PC-9 (cell line): ENCODE results near the gene EHMT1. TPM values are rescaled to one million over a fixed set of nuclear protein-coding genes. Genes with fewer than 3 reads are reported as not detected.

Experiments
- BruUV-seq: library from RNA; stranded (reverse); fragments of 400-500 nt; replicated peaks from 2 replicates; lab custom pipeline; 2021; lab: Mats Ljungman, UMichigan
- CTCF ChIA-PET: fragments of 300-600 bp; sonication (Branson Sonifier 250); formaldehyde crosslinking; loops from one replicate; lab custom pipeline; 2022; ENCODE audit warnings: antibody characterized with exemption; lab: Charles Lee
- POLR2A ChIA-PET: fragments of 300-600 bp; sonication (Branson Sonifier 250); formaldehyde crosslinking; loops from one replicate; lab custom pipeline; 2022; ENCODE audit warnings: antibody characterized with exemption; ENCODE audit not compliant: unreplicated experiment; lab: Charles Lee
- DNase-seq, 2 experiments: peaks; one replicate each; pipeline versions ENCODE4 v3.0.0 to v3.0.0-alpha.2; 2015 to 2022; ENCODE audit warnings: mixed read lengths in 1 of 2
- H2AFZ ChIP-seq: fragments of 200-600 bp; sonication (generic); 2 replicates; pipeline ENCODE4 v1.8.1; 2017; ENCODE audit warnings: antibody characterized with exemption
- H3F3A ChIP-seq: fragments of 200-600 bp; sonication (generic); 2 replicates; pipeline ENCODE4 v1.8.1; 2017; ENCODE audit warnings: antibody characterized with exemption, mild to moderate bottlenecking, low read depth; ENCODE audit not compliant: insufficient read depth
- H3K27ac ChIP-seq: fragments of 200-600 bp; sonication (generic); 2 replicates; pipeline ENCODE4 v1.6.1; 2016; ENCODE audit warnings: mixed run types
- H3K27me3 ChIP-seq: fragments of 200-600 bp; sonication (generic); 2 replicates; pipeline ENCODE4 v1.6.1; 2016; ENCODE audit warnings: low read depth, mixed run types; ENCODE audit not compliant: insufficient read depth
- H3K36me3 ChIP-seq: fragments of 200-600 bp; sonication (generic); 2 replicates; pipeline ENCODE4 v1.6.1; 2016; ENCODE audit warnings: low read depth, mixed run types
- H3K4me1 ChIP-seq: fragments of 200-600 bp; sonication (generic); replicated peaks from 2 replicates; pipeline ENCODE4 v1.6.1; 2016; ENCODE audit warnings: mixed run types; ENCODE audit not compliant: insufficient read depth
- H3K4me2 ChIP-seq: fragments of 200-600 bp; sonication (generic); 2 replicates; pipeline ENCODE4 v1.6.1; 2017; ENCODE audit warnings: mixed run types
- H3K4me3 ChIP-seq: fragments of 200-600 bp; sonication (generic); 2 replicates; pipeline ENCODE4 v1.6.1; 2016; ENCODE audit warnings: mixed run types
- H3K79me2 ChIP-seq: fragments of 200-600 bp; sonication (generic); 2 replicates; pipeline ENCODE4 v1.6.1; 2017; ENCODE audit warnings: low read depth, mixed run types
- H3K9me2 ChIP-seq: fragments of 200-600 bp; sonication (generic); 2 replicates; pipeline ENCODE4 v1.8.1; 2017; ENCODE audit warnings: mild to moderate bottlenecking; ENCODE audit not compliant: insufficient read depth
- H3K9me3 ChIP-seq: fragments of 200-600 bp; sonication (generic); 2 replicates; pipeline ENCODE4 v1.8.1; 2016; ENCODE audit warnings: low read depth; ENCODE audit not compliant: insufficient read depth
- H4K20me1 ChIP-seq: fragments of 200-600 bp; sonication (generic); 2 replicates; pipeline ENCODE4 v1.8.1; 2017; ENCODE audit not compliant: insufficient read depth
- CTCF ChIP-seq: fragments of 200-600 bp; sonication (generic); conservative IDR thresholded peaks from 2 replicates; pipeline ENCODE4 v1.6.1; 2017; ENCODE audit warnings: mixed run types, antibody characterized with exemption, mild to moderate bottlenecking, moderate library complexity
- EZH2 ChIP-seq: fragments of 200-600 bp; sonication (generic); IDR thresholded peaks from 2 replicates; pipeline ENCODE4 v1.8.0; 2017; ENCODE audit warnings: antibody characterized with exemption, low read depth
- intact Hi-C: fragments of 100-400 bp; cut with micrococcal nuclease; formaldehyde crosslinking; loops from one replicate; pipeline ENCODE4 v1.10.0; 2022; ENCODE audit not compliant: unreplicated experiment
- total RNA-seq: library from RNA; stranded (reverse); gene quantifications from 2 replicates; pipeline ENCODE4 v1.2.3, GENCODE V29; 2021

EHMT1 gene
- total RNA-seq, 1 experiment from 2014 or later, result 116 TPM

- Histone ChIP-seq H3K79me2 (peaks cover 84% of the 10 kb centered on the region), H3K27ac (no peak overlapping the region), H3K9me2 (no peaks in the 10 kb centered on the region), H2AFZ (no peak overlapping the region), H3K9me3 (no peaks in the 10 kb centered on the region), H3K27me3 (no peaks in the 10 kb centered on the region), H3F3A (peaks cover 24% of the 10 kb centered on the region), H3K36me3 (no peaks in the 10 kb centered on the region), H3K4me3 (no peak overlapping the region), H3K4me2 (no peak overlapping the region), H3K4me1 (no peaks in the 10 kb centered on the region), H4K20me1 (peaks cover 73% of the 10 kb centered on the region)
- POLR2A ChIA-PET, result no interaction called here
- intact Hi-C loops, result no loop called here
- TF ChIP-seq CTCF (no peak), EZH2 (no peak)
- BruUV-seq, result no TSS peak
- CTCF ChIA-PET, result no interaction called here
- no peak for DNase-seq
These were observed 69.5 kb downstream of the EHMT1 start for GRCh38 chr9:137688261-137688660.

DNA sequence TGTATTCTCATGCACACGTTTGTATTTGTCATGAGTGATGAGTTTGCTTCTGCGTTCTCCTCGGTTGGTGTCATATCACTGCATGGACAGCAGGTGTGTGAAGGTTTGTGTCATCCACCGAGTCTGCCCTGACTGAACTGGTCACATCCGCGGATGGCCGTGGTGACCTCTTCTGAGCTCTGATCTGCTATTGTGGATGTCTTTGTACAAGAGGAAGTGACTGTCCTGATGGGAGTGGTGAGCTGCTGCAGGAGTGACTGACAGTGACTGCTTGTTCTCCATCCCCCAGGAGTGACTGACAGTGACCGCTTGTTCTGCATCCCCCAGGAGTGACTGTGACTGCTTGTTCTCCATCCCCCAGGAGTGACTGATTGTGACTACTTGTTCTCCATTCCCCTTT is 69.9 kb downstream of the EHMT1 start:
- no TSS peak for BruUV-seq
- no peak overlapping the region for H2AFZ ChIP-seq
- POLR2A ChIA-PET, result no interaction called here

GRCh38 chr9:137689745-137690529 is 71.1 kb downstream of the EHMT1 start:
- CTCF ChIA-PET, result no interaction called here
- H3K9me2 ChIP-seq, result no peaks in the 10 kb centered on the region
- POLR2A ChIA-PET, result no interaction called here
- H3K79me2 ChIP-seq, result peaks cover 77% of the 10 kb centered on the region
- no TSS peak for BruUV-seq
- H3K36me3 ChIP-seq, result no peaks in the 10 kb centered on the region
- no peaks in the 10 kb centered on the region for H3K27me3 ChIP-seq
- no peak overlapping the region for H3K4me2 ChIP-seq
- peaks cover 73% of the 10 kb centered on the region for H4K20me1 ChIP-seq
- intact Hi-C loops, result no loop called here
- no peak for TF ChIP-seq EZH2
- no peak for TF ChIP-seq CTCF
- H3K27ac ChIP-seq, result no peak overlapping the region
- H2AFZ ChIP-seq, result no peak overlapping the region
- no peaks in the 10 kb centered on the region for H3K9me3 ChIP-seq
- H3K4me3 ChIP-seq, result no peak overlapping the region
- no peaks in the 10 kb centered on the region for H3K4me1 ChIP-seq
- DNase-seq, result no peak
- peaks cover 24% of the 10 kb centered on the region for H3F3A ChIP-seq

More for the DNA sequence above, 69.9 kb downstream of the EHMT1 start:
- DNase-seq, result no peak
- Histone ChIP-seq H3K27me3 (no peaks in the 10 kb centered on the region), H4K20me1 (peaks cover 71% of the 10 kb centered on the region), H3K79me2 (peaks cover 82% of the 10 kb centered on the region), H3K9me2 (no peaks in the 10 kb centered on the region), H3K4me3 (no peak overlapping the region), H3K36me3 (no peaks in the 10 kb centered on the region), H3F3A (peaks cover 24% of the 10 kb centered on the region), H3K27ac (no peak overlapping the region), H3K4me2 (no peak overlapping the region), H3K4me1 (no peaks in the 10 kb centered on the region), H3K9me3 (no peaks in the 10 kb centered on the region)
- TF ChIP-seq CTCF, result no peak
- TF ChIP-seq EZH2, result no peak
- CTCF ChIA-PET, result no interaction called here
- intact Hi-C loops, result no loop called here
